ENCODE results near the gene SAA2.

Gene SAA2

DNA sequence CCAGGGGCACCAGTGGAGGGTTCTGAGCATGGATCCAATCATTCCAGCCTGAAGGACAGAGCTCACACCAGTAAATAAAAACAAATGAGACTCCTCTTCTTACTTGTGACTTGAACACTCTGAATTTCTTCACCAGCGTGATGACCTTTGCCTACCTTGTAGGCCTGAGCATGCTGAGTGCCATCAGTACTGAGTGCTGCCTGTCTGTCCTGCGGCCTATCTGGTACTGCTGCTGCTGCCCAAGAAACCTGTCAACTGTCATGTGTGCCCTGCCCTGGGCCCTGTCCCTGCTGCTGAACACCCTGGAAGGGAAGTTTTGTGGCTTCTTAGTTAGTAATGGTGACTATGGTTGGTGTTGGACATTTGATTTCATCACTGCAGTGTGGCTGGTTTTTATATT lies 51.9 kb downstream of the SAA2 start:
- no peak for DNase-seq (ENCODE audit: low read depth, low spot score)
